GM19099 (cell line): ENCODE data around the gene SLC35B1.

Experiments used
- POLR2A ChIP-seq: IDR thresholded peaks from 3 replicates; pipeline ENCODE4 v1.6.1; 2011; ENCODE audit warnings: low read depth; ENCODE audit not compliant: insufficient read length; ENCODE audit errors: extremely low read depth

The SLC35B1 gene

GRCh38 chr17:49741009-49741691 lies 33.4 kb upstream of the SLC35B1 start:
- peak; percentile 16 for TF ChIP-seq POLR2A

GRCh38 chr17:49739641-49740271 lies 32.0 kb upstream of the SLC35B1 start:
- peak; percentile 20 for TF ChIP-seq POLR2A

- no peak for TF ChIP-seq POLR2A
Measured at GRCh38 chr17:49738456-49739163, 30.8 kb upstream of the SLC35B1 start.

GRCh38 chr17:49734515-49735490 lies 27.0 kb upstream of the SLC35B1 start:
- TF ChIP-seq POLR2A, result no peak

- no peak for TF ChIP-seq POLR2A
Measured at GRCh38 chr17:49731435-49731831, 23.7 kb upstream of the SLC35B1 start.

GRCh38 chr17:49730785-49731434 lies 23.1 kb upstream of the SLC35B1 start:
- no peak for TF ChIP-seq POLR2A

- TF ChIP-seq POLR2A, result no peak
Measured at GRCh38 chr17:49730078-49730784, 22.5 kb upstream of the SLC35B1 start.

- no peak for TF ChIP-seq POLR2A
Measured at GRCh38 chr17:49729069-49729468, 21.3 kb upstream of the SLC35B1 start.

- TF ChIP-seq POLR2A, result no peak
Measured at GRCh38 chr17:49728425-49728824, 20.7 kb upstream of the SLC35B1 start.

GRCh38 chr17:49727380-49727779 lies 19.6 kb upstream of the SLC35B1 start:
- TF ChIP-seq POLR2A, result no peak

GRCh38 chr17:49725452-49726130 lies 17.8 kb upstream of the SLC35B1 start:
- no peak for TF ChIP-seq POLR2A

GRCh38 chr17:49723423-49723822 lies 15.7 kb upstream of the SLC35B1 start:
- no peak for TF ChIP-seq POLR2A

GRCh38 chr17:49722066-49722465 lies 14.3 kb upstream of the SLC35B1 start:
- TF ChIP-seq POLR2A, result no peak
